ENCODE data around the gene HPSE.

DNA sequence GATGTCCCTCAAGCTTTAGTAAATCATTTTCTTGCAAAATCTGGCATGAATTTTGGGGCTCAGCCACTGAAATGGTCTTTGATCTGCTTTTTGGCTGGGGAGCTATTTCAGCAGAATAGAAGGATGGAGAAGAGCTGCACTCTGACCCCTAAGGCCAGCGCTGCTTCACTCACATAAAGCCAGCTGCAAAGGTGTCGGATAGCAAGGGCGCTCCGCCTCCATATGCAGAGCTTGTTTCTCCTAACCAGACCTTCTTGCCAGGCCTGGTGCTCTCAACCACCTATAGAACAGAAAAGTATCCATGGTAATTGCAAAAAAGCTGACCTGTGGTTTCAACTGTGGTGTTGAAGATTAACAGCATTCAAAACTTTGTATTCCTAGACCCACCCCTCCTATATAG, 26.0 kb downstream of the HPSE start:
- TF ChIP-seq, protein P1, sequence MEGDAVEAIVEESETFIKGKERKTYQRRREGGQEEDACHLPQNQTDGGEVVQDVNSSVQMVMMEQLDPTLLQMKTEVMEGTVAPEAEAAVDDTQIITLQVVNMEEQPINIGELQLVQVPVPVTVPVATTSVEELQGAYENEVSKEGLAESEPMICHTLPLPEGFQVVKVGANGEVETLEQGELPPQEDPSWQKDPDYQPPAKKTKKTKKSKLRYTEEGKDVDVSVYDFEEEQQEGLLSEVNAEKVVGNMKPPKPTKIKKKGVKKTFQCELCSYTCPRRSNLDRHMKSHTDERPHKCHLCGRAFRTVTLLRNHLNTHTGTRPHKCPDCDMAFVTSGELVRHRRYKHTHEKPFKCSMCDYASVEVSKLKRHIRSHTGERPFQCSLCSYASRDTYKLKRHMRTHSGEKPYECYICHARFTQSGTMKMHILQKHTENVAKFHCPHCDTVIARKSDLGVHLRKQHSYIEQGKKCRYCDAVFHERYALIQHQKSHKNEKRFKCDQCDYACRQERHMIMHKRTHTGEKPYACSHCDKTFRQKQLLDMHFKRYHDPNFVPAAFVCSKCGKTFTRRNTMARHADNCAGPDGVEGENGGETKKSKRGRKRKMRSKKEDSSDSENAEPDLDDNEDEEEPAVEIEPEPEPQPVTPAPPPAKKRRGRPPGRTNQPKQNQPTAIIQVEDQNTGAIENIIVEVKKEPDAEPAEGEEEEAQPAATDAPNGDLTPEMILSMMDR (conservative IDR thresholded peaks at IDR 0.05 in 1 of 2, IDR thresholded peaks at IDR 0.05 in 1 of 2; ENCODE audit: low read depth in 1 of 2, low read length in 2 of 2), result no peak
- TF ChIP-seq EZH2 (IDR thresholded peaks at IDR 0.05; ENCODE audit: low read length, missing control alignments), result no peak

Measured in fibroblast of lung (primary cell).